ENCODE data around the gene FOXN3.
"Not testable (repeated sequence)": the region's sequence is repeated elsewhere in the genome, so short reads cannot be mapped to it uniquely, and the experiment has no call there.

Gene FOXN3

DNA sequence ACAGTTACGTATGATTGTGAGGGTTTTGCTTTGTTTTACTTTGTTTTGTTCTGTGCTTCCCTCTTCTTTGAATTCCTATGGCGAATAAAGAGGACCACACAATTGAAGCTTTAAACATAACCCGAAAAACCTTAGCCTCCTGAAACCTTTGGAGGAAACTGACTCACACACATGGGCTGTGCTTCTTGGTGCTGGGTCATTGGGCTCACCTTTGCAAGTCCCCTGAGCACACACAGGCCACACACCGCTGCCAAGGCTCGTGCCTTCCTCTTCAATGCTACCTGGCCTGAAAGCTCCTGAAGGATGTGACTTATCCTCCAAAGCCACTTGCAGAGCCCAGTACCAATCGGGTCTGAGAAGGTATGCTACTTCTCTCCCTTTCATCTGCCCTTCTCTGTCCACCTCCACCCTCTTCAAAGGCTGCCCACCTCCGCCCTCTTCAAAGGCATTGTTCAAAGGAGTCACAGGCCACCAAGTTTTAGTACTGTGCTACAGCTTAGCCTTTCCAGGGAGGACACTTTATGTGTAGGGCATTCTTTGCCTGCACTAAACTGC lies 114.6 kb downstream of the FOXN3 start:
- DNase-seq: no peak

DNA sequence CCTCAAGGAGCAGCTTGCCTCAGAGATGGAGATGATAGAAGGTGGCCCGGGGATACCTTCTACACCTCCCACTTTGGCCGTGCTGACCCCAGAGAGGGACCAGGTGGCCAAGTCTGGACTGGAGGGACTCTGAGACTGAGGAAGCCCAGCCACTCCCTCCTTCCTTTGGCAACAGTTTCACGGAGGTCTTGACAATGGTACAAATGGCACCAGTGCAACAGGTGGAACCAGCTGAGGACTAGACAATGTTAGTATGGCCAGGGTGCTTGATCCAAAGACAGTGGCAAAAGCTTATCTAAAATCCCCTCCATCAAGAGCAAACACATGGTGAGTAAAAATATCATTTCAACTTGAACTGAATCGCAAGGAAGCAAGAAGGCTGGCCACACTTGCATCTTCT lies 117.4 kb downstream of the FOXN3 start:
- no peak for DNase-seq

DNA sequence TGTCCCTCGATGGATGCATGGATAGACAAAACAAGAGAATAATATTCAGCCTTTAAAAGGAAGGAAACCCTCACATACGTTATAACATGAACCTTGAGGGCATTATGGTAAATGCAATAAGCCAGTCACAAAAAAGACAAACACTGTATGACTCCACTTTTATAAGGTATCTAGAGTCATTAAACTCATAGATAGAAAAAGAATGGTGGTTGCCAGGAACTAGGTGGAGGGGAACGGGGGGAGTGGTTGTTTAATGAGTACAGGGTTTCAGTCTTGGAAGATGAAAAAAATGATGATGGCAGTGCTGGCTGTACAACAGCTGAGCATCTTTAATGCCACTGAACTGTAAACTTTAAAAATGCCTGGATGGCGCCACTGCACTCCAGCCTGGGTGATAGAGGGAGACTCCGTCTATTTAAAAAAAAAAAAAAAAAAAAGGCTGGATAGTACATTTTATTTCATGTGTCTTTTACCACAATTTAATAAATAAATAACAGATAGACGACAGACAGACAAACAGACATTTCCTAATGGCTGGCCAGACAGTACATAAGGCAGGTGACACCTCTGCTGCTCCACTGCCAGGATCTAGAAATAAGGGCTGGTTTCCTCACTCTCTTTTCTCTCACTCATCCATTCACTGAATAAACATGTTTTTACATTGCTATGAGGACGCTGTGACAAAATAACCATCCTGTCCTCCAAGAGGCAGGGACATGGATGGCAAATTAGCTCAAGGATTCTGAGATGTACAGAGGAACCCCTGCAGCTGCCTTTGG lies 118.8 kb downstream of the FOXN3 start:
- no peak for DNase-seq

DNA sequence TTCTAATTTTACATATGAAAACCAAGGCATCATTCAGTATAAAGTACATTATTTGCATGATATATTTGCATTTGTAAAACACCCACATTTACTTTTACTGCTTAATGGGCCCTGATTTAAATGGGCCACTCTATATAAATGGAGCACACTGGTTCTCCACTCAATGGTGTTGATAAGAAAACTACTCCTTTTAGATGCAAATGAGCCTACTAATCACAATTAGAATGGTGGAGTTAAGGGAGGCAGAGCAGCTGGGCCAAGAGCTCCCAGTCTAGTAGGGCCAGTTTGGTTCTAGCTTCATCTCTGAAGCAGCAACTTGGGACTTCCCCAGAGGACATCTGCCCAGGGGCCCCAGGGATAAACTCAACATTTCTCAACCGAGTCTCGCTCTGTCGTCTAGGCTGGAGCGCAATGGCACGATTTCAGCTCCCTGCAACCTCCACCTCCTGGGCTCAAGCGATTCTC lies 120.7 kb downstream of the FOXN3 start:
- DNase-seq: no peak

DNA sequence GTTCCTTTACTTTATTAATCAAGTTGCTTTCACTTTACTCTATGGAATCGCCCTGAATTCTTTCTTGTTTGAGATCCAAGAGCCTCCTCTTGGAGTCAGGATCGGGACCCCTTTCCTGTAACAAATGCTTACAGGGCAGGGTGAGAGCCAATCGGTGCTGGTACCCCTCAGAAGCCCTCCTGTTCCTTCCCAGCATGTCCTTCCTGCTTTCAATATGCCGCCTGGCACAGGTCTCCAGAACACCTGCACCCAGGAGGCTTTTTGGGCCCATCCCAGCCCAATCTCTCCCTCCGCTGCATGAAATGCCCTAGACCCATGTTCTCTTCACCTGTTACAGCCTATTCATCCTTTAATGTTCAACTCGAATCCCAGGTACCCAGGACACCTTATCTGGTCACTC lies 122.2 kb downstream of the FOXN3 start:
- no peak for DNase-seq

DNA sequence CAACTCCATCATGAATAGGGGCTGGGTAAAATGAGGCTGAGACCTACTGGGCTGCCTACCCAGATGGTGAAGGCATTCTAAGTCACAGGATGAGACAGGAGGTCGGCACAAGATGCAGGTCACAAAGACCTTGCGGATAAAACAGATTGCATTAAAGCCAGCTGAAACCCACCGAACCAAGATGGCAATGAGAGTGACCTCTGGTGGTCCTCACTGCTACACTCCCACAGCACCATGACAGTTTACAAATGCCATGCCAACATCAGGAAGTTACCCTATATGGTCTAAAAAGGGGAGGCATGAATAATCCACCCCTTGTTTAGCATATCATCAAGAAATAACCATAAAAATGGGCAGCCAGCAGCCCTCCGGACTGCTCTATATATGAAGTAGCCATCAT lies 122.6 kb downstream of the FOXN3 start:
- DNase-seq: not testable (repeated sequence)

DNA sequence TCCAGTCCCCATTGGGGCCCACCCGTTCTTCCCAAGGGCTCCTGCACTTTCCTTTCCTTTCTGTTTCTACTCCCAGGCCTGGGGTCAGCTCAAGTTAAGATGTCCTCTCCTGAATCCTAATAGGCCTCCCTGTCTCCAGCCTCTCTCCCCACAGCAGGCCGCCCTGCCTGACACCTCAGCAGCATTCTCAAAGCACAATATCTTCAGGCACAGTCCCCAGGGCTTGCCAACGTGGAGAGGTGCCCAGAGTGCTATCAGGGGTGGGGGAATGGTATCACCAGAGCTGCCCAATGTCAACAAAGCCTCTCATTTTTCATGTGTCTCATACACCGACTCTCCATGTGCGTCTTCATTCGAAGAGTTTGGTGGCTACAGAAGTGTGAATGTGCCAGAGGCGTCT lies 123.0 kb downstream of the FOXN3 start:
- DNase-seq: no peak

DNA sequence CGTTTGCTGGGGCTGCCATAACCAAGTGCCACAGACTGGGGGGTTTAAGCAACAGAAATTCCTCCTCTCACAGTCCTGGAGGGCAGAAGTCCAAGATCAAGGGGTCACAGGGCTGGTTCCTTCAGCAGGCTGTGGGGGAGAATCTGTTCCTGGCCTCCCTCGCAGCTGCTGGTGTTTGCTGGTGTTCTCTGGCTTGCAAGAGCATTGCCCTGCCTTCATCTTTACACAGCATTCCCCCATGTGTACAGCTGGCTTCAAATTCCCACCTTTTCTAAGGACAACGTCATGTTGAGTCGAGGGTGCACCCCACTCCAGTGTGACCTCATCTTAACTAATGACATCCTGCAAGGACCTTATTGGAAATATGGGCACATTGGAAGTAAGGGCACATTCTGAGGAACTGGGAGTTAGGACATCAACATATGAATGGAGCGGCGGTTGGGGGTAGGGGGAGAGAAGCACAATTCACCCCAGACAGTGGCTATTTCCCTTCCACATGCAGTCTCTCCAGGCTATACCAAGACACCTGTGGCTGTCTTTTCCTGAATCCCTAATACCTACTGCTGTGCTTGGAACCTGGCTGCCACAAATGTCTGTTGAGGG lies 123.6 kb downstream of the FOXN3 start:
- DNase-seq: no peak

DNA sequence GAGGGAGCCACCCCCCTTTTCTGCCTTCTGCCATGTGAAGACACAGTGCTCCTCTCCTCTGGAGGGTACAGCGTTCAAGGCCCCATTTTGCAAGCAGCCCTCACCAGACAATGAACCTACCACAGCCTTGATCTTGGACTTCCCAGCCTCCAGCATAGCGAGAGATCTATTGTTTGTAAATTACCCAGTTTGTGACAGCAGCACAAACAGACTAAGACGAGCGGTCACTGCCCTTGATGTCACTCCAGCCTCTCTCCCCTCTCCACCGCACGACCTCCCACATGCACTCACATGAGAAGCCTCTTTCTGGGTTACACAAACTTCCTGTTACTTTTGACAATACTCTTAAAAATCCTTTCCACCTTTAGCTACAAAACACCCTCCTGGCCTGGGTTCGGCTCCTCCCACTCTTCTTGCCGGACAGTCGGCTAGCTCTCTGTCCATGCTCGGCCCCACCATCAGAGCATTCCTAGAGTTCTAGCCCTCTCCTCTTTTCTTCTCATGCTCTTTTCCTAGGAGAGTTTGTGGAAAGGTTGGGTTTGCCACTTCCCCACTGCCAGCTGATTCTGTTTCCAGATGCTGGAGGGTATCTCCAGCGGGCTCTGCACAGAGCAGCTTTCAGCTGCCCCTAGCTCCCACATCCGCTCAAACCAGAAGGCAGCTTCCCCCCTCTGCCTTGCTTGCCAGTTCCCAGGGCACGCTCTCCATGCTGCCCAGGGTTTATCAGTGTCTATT lies 124.3 kb downstream of the FOXN3 start:
- no peak for DNase-seq

DNA sequence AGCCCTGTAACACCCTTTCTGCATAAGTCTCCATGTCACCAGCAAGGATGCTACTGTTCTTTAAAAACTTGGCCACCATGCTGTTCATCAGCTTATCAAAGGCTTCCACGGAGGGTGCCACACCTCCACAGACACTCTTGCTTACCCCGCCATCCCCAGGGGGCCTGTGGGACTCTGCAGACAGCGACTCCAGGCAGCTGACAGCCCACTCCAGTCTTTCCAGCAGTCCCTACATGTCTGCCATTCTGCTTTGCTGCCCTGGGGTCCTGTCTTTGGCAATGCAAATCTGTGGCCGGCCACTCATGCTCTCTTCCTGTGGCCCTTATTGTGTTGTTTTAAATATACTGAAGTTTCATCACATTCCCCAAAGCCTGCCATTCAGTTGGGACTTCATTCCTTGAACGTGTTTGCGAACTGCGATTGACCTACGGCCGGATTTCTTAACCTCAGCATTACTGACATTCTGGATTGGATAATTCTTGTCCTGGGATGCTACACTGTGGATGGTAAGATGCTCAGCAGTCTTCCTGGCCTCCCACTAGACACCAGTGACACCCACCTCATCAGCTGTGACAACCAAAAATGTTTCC lies 125.6 kb downstream of the FOXN3 start:
- no peak for DNase-seq

DNA sequence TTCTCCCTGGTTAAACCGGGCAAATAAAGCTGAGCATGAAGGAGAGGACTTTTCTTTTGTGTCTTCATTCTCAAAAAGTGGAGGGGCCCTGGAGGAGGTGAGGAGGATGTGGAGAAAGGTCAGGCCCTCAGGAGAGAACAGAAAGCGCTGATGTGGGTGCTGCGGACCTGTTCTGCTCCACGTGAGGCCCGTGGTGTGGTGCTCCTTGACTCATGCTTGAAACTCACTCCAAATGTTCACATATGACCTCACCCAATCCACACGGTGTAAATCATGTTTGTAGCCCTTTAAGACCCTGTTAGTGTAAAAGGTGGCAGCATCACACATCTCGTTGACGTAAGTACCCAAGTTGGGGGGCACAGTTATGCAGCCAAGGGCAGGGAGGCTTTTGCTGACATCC lies 126.2 kb downstream of the FOXN3 start:
- no peak for DNase-seq

DNA sequence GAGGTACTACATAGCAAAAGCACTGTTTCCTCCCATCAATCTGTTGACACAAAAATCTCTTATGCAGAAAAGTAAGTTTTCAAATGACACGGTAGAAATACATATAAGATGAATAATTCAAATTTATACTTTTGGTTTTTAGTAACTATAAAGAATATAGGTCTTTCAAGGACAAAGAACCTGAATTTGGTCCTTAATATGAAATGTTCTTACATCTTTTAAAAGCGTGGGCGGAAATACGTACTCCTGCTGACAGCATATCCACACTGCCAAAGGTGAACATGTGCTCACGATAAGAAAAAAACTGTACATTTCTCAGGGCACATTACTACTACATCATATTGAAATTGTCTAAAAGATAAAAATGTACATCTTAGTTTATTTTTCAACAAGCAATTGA lies 127.6 kb downstream of the FOXN3 start:
- DNase-seq: no peak

DNA sequence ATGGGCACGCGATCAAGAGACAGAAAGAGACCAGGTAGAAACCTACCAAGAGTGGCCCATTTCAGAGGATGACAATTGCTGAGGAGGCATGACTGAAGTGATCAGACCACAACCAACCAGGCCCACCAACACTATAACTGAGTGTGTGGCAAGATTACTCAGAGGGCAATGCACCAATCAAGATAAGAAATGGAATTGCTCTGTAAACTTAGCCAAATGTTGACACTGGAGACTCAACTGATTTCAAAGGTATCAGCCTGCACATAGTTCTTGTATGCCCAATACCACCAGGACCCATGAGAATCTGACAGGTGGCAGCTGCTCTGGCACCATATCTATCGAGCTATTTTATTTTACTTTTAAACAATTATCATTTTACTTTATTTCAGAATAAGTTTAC lies 128.9 kb downstream of the FOXN3 start:
- no peak for DNase-seq

DNA sequence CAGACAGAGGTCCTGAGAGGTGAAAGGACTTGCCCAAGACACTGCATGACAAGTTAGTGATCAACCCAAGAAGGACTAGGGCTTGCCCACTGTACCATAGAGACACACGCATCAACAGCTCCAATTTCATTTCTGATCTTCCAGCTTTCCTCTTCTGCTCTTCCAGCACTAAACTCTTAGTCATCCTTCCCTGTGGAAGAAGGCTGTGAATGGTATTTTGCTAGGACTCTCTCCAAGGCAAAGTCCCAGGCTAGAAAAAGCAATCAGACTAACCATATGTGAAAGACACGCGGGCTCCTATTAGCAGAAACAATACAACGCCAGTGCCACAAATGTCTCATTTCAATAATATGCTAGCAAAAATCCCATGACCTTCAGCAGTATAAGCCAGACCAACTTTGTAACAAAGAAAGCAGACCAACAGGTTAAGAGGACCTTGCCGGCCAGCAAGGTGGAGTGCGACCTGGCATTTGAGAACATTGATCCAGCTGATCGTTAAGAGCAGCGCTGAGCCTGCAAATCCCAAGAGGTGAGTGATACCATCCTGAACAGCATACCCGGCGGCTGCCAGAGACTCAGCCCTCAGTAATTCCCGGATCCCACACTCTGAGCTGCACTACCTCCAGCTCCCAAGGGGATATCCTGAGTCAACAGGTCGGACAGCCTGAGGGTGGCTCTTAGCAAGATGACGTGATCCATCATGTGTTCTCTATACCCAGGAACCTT lies 132.5 kb downstream of the FOXN3 start:
- no peak for DNase-seq

DNA sequence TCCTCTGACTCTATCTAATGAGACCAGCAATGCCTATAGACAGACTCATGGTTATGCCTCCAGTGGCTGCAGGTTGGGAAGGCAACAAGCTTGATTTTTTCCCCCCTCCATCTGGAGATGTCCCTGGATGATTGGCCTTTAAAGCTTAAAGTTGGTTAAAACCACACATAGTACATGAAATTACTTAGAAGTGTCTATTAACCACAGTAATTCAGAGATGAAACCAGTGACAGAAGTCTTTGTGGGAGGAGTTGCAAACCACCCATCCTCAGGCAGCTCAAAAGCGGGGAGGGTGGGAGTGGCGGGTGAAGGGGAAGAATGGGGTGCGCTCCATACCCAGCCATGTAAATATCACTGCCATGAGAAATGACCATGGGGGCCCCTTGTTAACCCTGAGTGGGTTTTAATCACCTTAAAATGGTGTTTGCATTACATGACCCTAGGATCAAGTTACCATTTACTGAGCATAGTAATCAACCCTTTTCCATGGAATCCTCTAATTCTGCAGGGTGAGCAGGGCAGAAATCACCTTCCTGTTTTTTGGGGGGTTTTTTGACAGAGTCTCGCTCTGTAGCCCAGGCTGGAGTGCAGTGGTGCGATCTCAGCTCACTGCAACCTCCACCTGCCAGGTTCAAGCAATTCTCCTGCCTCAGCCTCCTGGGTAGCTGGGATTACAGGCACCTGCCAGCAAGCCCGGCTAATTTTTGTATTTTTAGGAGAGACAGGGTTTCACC lies 133.5 kb downstream of the FOXN3 start:
- no peak for DNase-seq

DNA sequence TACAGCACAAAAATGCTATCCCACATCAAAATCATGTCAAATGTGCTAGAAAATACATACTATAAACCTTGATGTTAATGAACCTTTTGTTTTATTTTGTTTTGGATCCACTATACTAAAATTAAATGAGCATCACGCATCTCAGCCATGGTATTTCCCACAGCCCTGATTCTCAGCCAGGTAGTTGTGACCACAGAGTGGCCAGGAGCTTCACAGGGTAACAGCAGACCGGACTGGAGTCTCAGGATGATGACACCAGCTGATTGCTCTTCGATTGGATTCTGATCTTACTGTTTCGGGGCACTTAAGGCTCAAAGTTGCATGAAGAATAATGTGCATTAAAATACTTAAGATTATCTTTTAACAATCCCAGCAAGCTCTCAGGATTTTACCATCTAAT lies 134.8 kb downstream of the FOXN3 start:
- DNase-seq: no peak

DNA sequence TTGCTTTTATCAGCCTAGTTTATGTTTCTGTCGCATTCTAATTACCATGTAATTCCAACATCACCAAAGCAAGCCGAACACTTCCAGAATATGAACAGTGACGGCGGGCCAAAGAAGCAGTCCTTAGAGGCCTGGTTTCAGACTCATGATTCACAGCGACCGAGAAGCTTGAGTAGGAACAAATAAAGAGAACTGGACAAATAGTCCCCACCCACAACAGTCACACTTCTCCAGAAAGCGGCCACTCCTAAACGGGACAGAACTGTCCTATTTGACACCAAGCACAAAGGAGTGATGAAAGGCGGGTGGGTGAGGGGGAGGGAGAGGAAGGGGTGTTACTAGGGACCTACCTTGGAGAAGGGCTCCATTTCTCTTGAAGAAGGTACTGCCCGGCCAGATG lies 136.4 kb downstream of the FOXN3 start:
- no peak for DNase-seq

DNA sequence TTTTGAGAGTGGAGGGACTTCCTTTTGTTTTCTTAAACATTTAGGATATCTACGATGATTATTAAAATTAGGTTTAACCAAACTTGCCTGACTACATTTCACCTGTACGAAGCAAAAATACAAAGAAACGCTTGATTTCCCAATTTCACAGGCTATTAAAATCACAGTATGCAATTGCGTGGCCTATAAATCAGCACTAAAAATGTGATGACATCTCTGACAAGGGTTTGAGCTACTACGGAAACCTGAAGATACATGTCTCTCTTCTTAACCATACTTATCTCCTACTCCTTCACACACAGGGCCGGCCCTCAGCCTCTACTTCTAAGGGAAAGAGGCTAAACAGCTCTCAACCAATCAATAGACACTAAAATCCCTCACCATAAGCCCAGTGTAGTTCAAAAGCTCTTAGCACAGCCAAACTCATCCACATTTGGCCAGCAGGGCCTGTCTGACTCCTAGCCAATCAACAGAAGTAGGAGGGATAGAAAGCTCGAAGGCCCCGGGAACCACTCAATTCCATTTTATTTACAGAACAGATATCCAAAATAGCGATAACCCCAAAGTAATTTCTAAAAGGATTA lies 137.3 kb downstream of the FOXN3 start:
- no peak for DNase-seq

DNA sequence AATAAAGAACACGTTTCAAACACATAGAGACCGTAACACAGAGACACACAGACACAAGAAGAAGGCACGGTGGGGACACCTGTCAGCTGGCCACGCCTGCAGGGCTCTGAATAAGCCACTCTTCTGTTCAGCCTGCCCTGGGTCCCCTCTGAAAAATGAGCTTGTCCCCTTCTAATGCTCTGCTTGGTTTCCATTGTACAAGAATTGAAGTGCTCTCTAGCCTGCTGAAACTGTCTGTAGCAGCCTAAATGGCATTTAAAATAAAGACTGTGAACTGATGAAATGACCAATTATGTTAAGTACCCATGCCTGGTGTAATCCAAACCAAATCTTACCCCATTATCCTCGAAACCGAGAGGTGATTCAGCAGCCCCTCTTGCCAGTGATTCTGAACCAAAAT lies 139.8 kb downstream of the FOXN3 start:
- no peak for DNase-seq

DNA sequence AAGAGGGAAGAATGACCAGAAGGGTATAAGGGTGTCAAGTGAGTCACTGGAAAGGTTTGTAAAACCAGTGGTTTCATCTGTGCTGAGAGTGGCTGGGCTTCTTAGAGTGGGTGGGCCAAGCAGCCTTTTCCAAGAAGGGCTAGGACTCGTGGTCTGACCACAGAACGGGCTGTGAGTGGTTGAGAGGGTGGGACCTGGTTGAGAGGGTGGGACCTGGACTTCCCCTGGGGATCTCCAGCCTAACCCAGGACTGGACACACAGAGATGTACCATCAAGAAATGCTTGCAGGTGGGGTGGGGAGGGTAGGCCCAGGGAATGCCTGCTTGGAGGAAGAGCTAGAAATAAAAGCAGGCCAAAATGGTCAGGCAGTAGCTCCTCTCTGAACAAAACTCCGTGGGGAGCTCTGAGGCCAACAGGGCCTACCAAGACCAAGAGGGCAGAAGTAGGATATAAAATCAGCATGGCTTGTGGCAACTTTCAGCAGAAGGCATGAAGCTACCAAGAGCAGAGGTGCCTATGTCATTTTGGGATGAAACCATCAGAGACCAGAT lies 140.5 kb downstream of the FOXN3 start:
- DNase-seq: no peak

Measured in kidney glomerular epithelial cell (primary cell).